ENCODE data around the gene TBC1D22B. TPM values are rescaled to one million over a fixed set of nuclear protein-coding genes. Genes with fewer than 3 reads are reported as not detected.

The TBC1D22B gene
- total RNA-seq, 1 experiment from 2014 or later, result 13.5 TPM

GRCh38 chr6:37273690-37274089 lies 16.1 kb downstream of the TBC1D22B start:
- no peak for DNase-seq (ENCODE audit: low spot score)
- Histone ChIP-seq H3K9me3 (ENCODE audit: low read depth, low read length, poor library complexity, severe bottlenecking) (no peaks in the 10 kb centered on the region), H3K27ac (ENCODE audit: low read depth, low read length, poor library complexity, severe bottlenecking) (no peak overlapping the region), H3K4me1 (ENCODE audit: insufficient read depth, low read length, poor library complexity, severe bottlenecking) (peaks cover 16% of the 10 kb centered on the region), H3K36me3 (ENCODE audit: insufficient read depth, low read length, poor library complexity, severe bottlenecking) (no peaks in the 10 kb centered on the region), H3K4me3 (ENCODE audit: low read depth, low read length, poor library complexity, severe bottlenecking) (no peak overlapping the region), H3K27me3 (replicated peaks; ENCODE audit: insufficient read depth, low read depth, low read length, poor library complexity) (no peaks in the 10 kb centered on the region)
- intact Hi-C loops (cut with micrococcal nuclease; ENCODE audit: unreplicated experiment), result no loop called here
- POLR2A ChIA-PET (ENCODE audit: low non-redundant PET), result no interaction called here
- no peak for TF ChIP-seq EZH2 (IDR thresholded peaks at IDR 0.05; ENCODE audit: borderline replicate concordance, low read depth, low read length, poor library complexity, severe bottlenecking)
- no peak for TF ChIP-seq CTCF (conservative IDR thresholded peaks at IDR 0.05; ENCODE audit: low read depth, low read length)
- no TSS peak for BruUV-seq (replicated peaks)
- CTCF ChIA-PET, result no interaction called here

DNA sequence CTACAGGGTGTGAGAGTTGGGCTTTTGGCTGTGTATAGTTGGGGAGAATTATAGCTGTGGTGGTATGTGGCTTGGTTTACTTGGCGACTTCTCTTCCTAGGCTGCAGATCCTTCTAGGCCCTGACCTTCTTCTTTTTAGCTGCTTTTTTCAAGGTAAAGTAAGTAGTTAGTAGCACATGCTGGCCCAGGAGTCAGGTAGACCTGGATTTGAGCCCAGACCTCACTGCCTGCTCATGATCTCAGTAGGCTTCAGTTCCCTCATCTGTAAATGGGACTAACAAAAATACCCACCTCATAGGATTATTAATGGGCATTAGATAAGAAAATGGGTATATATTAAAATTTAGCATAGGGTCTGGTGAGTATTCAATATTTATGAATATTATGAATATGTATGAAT lies 17.8 kb downstream of the TBC1D22B start:
- Histone ChIP-seq H3K9me3 (ENCODE audit: low read depth, low read length, poor library complexity, severe bottlenecking) (no peaks in the 10 kb centered on the region), H3K4me3 (ENCODE audit: low read depth, low read length, poor library complexity, severe bottlenecking) (no peak overlapping the region), H3K27me3 (replicated peaks; ENCODE audit: insufficient read depth, low read depth, low read length, poor library complexity) (no peaks in the 10 kb centered on the region), H3K4me1 (ENCODE audit: insufficient read depth, low read length, poor library complexity, severe bottlenecking) (peaks cover 27% of the 10 kb centered on the region), H3K27ac (ENCODE audit: low read depth, low read length, poor library complexity, severe bottlenecking) (no peak overlapping the region), H3K36me3 (ENCODE audit: insufficient read depth, low read length, poor library complexity, severe bottlenecking) (no peaks in the 10 kb centered on the region)
- no TSS peak for BruUV-seq (replicated peaks)
- TF ChIP-seq EZH2 (IDR thresholded peaks at IDR 0.05; ENCODE audit: borderline replicate concordance, low read depth, low read length, poor library complexity, severe bottlenecking) (no peak), CTCF (conservative IDR thresholded peaks at IDR 0.05; ENCODE audit: low read depth, low read length) (no peak)
- CTCF ChIA-PET, result no interaction called here
- DNase-seq (ENCODE audit: low spot score), result no peak
- POLR2A ChIA-PET (ENCODE audit: low non-redundant PET), result no interaction called here
- intact Hi-C loops (cut with micrococcal nuclease; ENCODE audit: unreplicated experiment), result no loop called here

DNA sequence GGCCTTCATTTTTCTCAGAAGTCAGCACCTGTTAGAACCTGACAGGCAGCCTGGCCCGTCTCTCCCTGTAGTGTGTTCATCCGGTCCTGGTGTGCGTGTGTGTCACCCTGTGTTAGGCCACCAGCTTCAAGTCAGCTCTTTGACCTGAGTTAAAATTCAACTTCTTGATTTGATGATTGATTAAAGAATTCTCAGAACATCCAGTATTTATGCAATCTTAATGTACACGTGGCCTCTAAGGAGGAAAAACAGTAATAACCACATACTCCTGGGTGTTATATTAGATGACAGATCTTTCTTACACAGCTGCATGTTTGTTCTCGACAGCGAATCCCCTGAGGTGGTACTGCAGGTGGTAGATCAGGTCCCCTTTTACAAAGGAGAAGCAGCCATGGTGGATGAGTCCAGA lies 19.4 kb downstream of the TBC1D22B start:
- Histone ChIP-seq H3K36me3 (ENCODE audit: insufficient read depth, low read length, poor library complexity, severe bottlenecking) (no peaks in the 10 kb centered on the region), H3K27me3 (replicated peaks; ENCODE audit: insufficient read depth, low read depth, low read length, poor library complexity) (no peaks in the 10 kb centered on the region), H3K9me3 (ENCODE audit: low read depth, low read length, poor library complexity, severe bottlenecking) (no peaks in the 10 kb centered on the region), H3K27ac (ENCODE audit: low read depth, low read length, poor library complexity, severe bottlenecking) (no peak overlapping the region), H3K4me1 (ENCODE audit: insufficient read depth, low read length, poor library complexity, severe bottlenecking) (peaks cover 36% of the 10 kb centered on the region), H3K4me3 (ENCODE audit: low read depth, low read length, poor library complexity, severe bottlenecking) (no peak overlapping the region)
- no peak for TF ChIP-seq CTCF (conservative IDR thresholded peaks at IDR 0.05; ENCODE audit: low read depth, low read length)
- no peak for TF ChIP-seq EZH2 (IDR thresholded peaks at IDR 0.05; ENCODE audit: borderline replicate concordance, low read depth, low read length, poor library complexity, severe bottlenecking)
- no TSS peak for BruUV-seq (replicated peaks)
- intact Hi-C loops (cut with micrococcal nuclease; ENCODE audit: unreplicated experiment), result no loop called here
- CTCF ChIA-PET, result no interaction called here
- DNase-seq (ENCODE audit: low spot score), result no peak
- POLR2A ChIA-PET (ENCODE audit: low non-redundant PET), result no interaction called here

Data from A673 (cell line).